ENCODE measurements around the gene PEX7.

- TF ChIP-seq REST (IDR thresholded peaks at IDR 0.05; ENCODE audit: unreplicated experiment) = no peak
- TF ChIP-seq CTCF (conservative IDR thresholded peaks at IDR 0.05; ENCODE audit: low read depth in 2 of 2) = no peak
- no peak for TF ChIP-seq JUNB (IDR thresholded peaks at IDR 0.05; ENCODE audit: unreplicated experiment)
- no peak for TF ChIP-seq EZH2 (IDR thresholded peaks at IDR 0.05; ENCODE audit: low read depth, unreplicated experiment)
- no peak for TF ChIP-seq POLR2AphosphoS5 (IDR thresholded peaks at IDR 0.05; ENCODE audit: low read depth)
- no peak for TF ChIP-seq EZH2phosphoT487 (IDR thresholded peaks at IDR 0.05; ENCODE audit: unreplicated experiment)
- no peak for TF ChIP-seq ETS1 (IDR thresholded peaks at IDR 0.05)
- TF ChIP-seq STAT1 (IDR thresholded peaks at IDR 0.05; ENCODE audit: unreplicated experiment) = no peak
Observed at GRCh38 chr6:136831873-136832562, 9.6 kb downstream of the PEX7 start.
